Esophagus squamous epithelium (tissue), 5 donors: ENCODE data around the gene ACAN. TPM values are rescaled to one million over a fixed set of nuclear protein-coding genes. Genes with fewer than 3 reads are reported as not detected.

Source experiments
- DNase-seq: peaks from one replicate; lab custom pipeline; 2025; lab: John Stamatoyannopoulos, UW
- H3K27ac ChIP-seq, 4 donors: fragments of 200-600 bp; sonication (generic); one replicate each; pipeline ENCODE4 v1.5.1; 2016 to 2019; ENCODE audit warnings: mild to moderate bottlenecking in 1 of 4
- H3K27me3 ChIP-seq, 4 donors: fragments of 200-600 bp; sonication (generic); 1 replicate in 3 of 4; 2 replicates in 1 of 4; pipeline versions ENCODE4 v1.5.1 to v1.6.0; 2017 to 2021; ENCODE audit warnings: antibody characterized with exemption in 1 of 4
- H3K36me3 ChIP-seq, 3 donors: fragments of 200-600 bp; sonication (generic); one replicate each; pipeline ENCODE4 v1.5.1; 2016 to 2019
- H3K4me1 ChIP-seq, 3 donors: fragments of 200-600 bp; sonication (generic); one replicate each; pipeline ENCODE4 v1.5.1; 2017 to 2019
- H3K4me3 ChIP-seq, 4 donors: fragments of 200-600 bp; sonication (generic); 1 replicate in 3 of 4; 2 replicates in 1 of 4; pipeline ENCODE4 v1.5.1; 2016 to 2019; ENCODE audit warnings: mild to moderate bottlenecking in 2 of 4, moderate library complexity in 1 of 4
- H3K9me3 ChIP-seq, 3 donors: fragments of 200-600 bp; sonication (generic); one replicate each; pipeline ENCODE4 v1.5.1; 2016 to 2019
- CTCF ChIP-seq, 6 experiments: fragments of 450-650 bp in 4 of 6; fragments of 200-600 bp in 2 of 6; sonication (generic) in 2 of 6; IDR thresholded peaks; one replicate each; pipeline ENCODE4 v1.5.1; 2016 to 2019; ENCODE audit warnings: antibody characterized with exemption in 6 of 6, mild to moderate bottlenecking in 4 of 6, moderate library complexity in 4 of 6
- POLR2A ChIP-seq, 4 donors: fragments of 450-650 bp; IDR thresholded peaks; one replicate each; pipeline ENCODE4 v1.6.1; 2017; ENCODE audit warnings: antibody characterized with exemption in 4 of 4, mild to moderate bottlenecking in 4 of 4, moderate library complexity in 3 of 4
- WGBS, 2 donors: methylation state at CpG; one replicate each; pipeline ENCODE4 v1.1.5; 2018; 5-methylcytosine and 5-hydroxymethylcytosine counted together
- intact Hi-C: fragments of 100-400 bp; cut with DNase I; formaldehyde crosslinking; loops from one replicate; pipeline ENCODE4 v1.15.0; 2022
- total RNA-seq, 4 donors: library from RNA; depleted of rRNA; stranded (reverse); fragments of >200 nt; gene quantifications; one replicate each; pipeline ENCODE4 v1.1.0, GENCODE V29; 2016
- donor health status: DM: yes; HTN: yes; CAD: no.

ACAN gene
- total RNA-seq, 4 donors from 2014 or later: 0.34 to 2.6 (median 0.76) TPM; not detected in 1

- TF ChIP-seq CTCF (IDR thresholded peaks at IDR 0.05) (no peak), POLR2A (IDR thresholded peaks at IDR 0.05) (no peak)
- 80 to 85% methylated on average over 5 of the region's 5 CpGs for WGBS, 2 donors
- Histone ChIP-seq H3K4me3 (no peak overlapping the region), H3K4me1 (peaks cover 18 to 48% (median 35%) of the 10 kb centered on the region in 3 donors), H3K27ac (no peak overlapping the region), H3K27me3 (no peaks in the 10 kb centered on the region), H3K9me3 (no peaks in the 10 kb centered on the region), H3K36me3 (peaks cover 15 to 63% (median 26%) of the 10 kb centered on the region in 3 donors)
- DNase-seq: no peak
- intact Hi-C loops: loop anchor here (10.0 kb wide), 1 partner anchor 274 kb away; no protein-coding TSS in a partner anchor
These were observed 97.8 kb downstream of the ACAN start for GRCh38 chr15:88900982-88901418.

GRCh38 chr15:88901508-88902220 lies 98.4 kb downstream of the ACAN start:
- Histone ChIP-seq H3K4me3 (no peak overlapping the region), H3K9me3 (no peaks in the 10 kb centered on the region), H3K27me3 (no peaks in the 10 kb centered on the region), H3K27ac (no peak overlapping the region), H3K4me1 (peaks cover 16 to 42% (median 30%) of the 10 kb centered on the region in 3 donors), H3K36me3 (peaks cover 17 to 69% (median 29%) of the 10 kb centered on the region in 3 donors)
- no peak for TF ChIP-seq POLR2A (IDR thresholded peaks at IDR 0.05)
- 78 to 93% methylated on average over 7 to 9 of the region's 15 CpGs for WGBS, 2 donors
- no peak for DNase-seq
- intact Hi-C loops: loop anchor here (10.0 kb wide), 1 partner anchor 273 kb away; no protein-coding TSS in a partner anchor

GRCh38 chr15:88902221-88902835 lies 99.1 kb downstream of the ACAN start:
- Histone ChIP-seq H3K4me1 (peaks cover 9 to 35% (median 24%) of the 10 kb centered on the region in 3 donors), H3K36me3 (peaks cover 20 to 76% (median 29%) of the 10 kb centered on the region in 3 donors), H3K27ac (no peak overlapping the region), H3K4me3 (no peak overlapping the region), H3K9me3 (no peaks in the 10 kb centered on the region), H3K27me3 (no peaks in the 10 kb centered on the region)
- intact Hi-C loops: loop anchor here (10.0 kb wide), 1 partner anchor 272 kb away; no protein-coding TSS in a partner anchor
- DNase-seq: no peak
- 61 to 69% methylated on average over 4 to 5 of the region's 6 CpGs for WGBS, 2 donors
- TF ChIP-seq POLR2A (IDR thresholded peaks at IDR 0.05) (no peak), CTCF (IDR thresholded peaks at IDR 0.05) (no peak)

GRCh38 chr15:88902846-88903245 lies 99.6 kb downstream of the ACAN start:
- no peaks in the 10 kb centered on the region for H3K9me3 ChIP-seq
- H3K27ac ChIP-seq: no peak overlapping the region
- H3K27me3 ChIP-seq: no peaks in the 10 kb centered on the region
- 70 to 100% methylated on average over 1 to 2 of the region's 2 CpGs for WGBS, 2 donors
- TF ChIP-seq POLR2A (IDR thresholded peaks at IDR 0.05): no peak
- no peak for TF ChIP-seq CTCF (IDR thresholded peaks at IDR 0.05)
- DNase-seq: no peak
- H3K4me3 ChIP-seq: no peak overlapping the region
- H3K36me3 ChIP-seq: peaks cover 20 to 81% (median 29%) of the 10 kb centered on the region in 3 donors
- peaks cover 4 to 35% (median 19%) of the 10 kb centered on the region in 3 donors for H3K4me1 ChIP-seq
- intact Hi-C loops: loop anchor here (10.0 kb wide), 1 partner anchor 272 kb away; no protein-coding TSS in a partner anchor

GRCh38 chr15:88904257-88904623 lies 101.0 kb downstream of the ACAN start:
- Histone ChIP-seq H3K4me3 (no peak overlapping the region), H3K36me3 (peaks cover 20 to 88% (median 34%) of the 10 kb centered on the region in 3 donors), H3K4me1 (peaks cover 3 to 36% (median 18%) of the 10 kb centered on the region in 3 donors), H3K9me3 (no peaks in the 10 kb centered on the region), H3K27me3 (no peaks in the 10 kb centered on the region), H3K27ac (peak overlapping the region in 1 of 4 donors; percentile 39)
- 62 to 67% methylated on average over 2 of the region's 2 CpGs for WGBS, 2 donors
- no peak for DNase-seq
- TF ChIP-seq POLR2A (IDR thresholded peaks at IDR 0.05) (no peak), CTCF (IDR thresholded peaks at IDR 0.05) (no peak)
- intact Hi-C loops: loop anchor here (10.0 kb wide), 1 partner anchor 271 kb away; no protein-coding TSS in a partner anchor
